Thymus (tissue), 11 donors: Measurements from ENCODE around the gene MYOM1. TPM values are rescaled to one million over a fixed set of nuclear protein-coding genes. Genes with fewer than 3 reads are reported as not detected.

ENCODE experiments used
- DNase-seq, 9 donors: peaks; one replicate each; pipeline ENCODE4 v3.0.0-alpha.2; 2013; ENCODE audit warnings: low spot score in 9 of 9, low read depth in 6 of 9, missing footprints in 1 of 9
- H3K27ac ChIP-seq, 2 donors: one replicate each; pipeline ENCODE4 v1.5.1; 2013; ENCODE audit warnings: control low read depth in 1 of 2, low read depth in 1 of 2, low read length in 1 of 2, mild to moderate bottlenecking in 1 of 2, moderate library complexity in 1 of 2
- H3K27me3 ChIP-seq, 2 donors: one replicate each; pipeline ENCODE4 v1.5.1; 2013; ENCODE audit warnings: low read length in 1 of 2; ENCODE audit not compliant: control insufficient read depth in 2 of 2, insufficient read depth in 1 of 2
- H3K36me3 ChIP-seq, 2 donors: one replicate each; pipeline ENCODE4 v1.5.1; 2013; ENCODE audit warnings: low read length in 1 of 2, mild to moderate bottlenecking in 1 of 2, moderate library complexity in 1 of 2; ENCODE audit not compliant: control insufficient read depth in 2 of 2, insufficient read depth in 2 of 2
- H3K4me1 ChIP-seq, 2 donors: one replicate each; pipeline ENCODE4 v1.5.1; 2013; ENCODE audit warnings: low read length in 2 of 2; ENCODE audit not compliant: control insufficient read depth in 2 of 2, insufficient read depth in 2 of 2
- H3K4me3 ChIP-seq, 2 donors: one replicate each; pipeline ENCODE4 v1.5.1; 2013; ENCODE audit warnings: low read length in 2 of 2, control low read depth in 1 of 2, mild to moderate bottlenecking in 1 of 2
- H3K9me3 ChIP-seq, 2 donors: one replicate each; pipeline ENCODE4 v1.5.1; 2013; ENCODE audit warnings: low read length in 1 of 2, mild to moderate bottlenecking in 1 of 2; ENCODE audit not compliant: control insufficient read depth in 2 of 2, insufficient read depth in 1 of 2
- WGBS: extraction: QIAGEN DNeasy Blood & Tissue Kit; methylation state at CpG from one replicate; pipeline ENCODE4 v1.1.7; 2013; 5-methylcytosine and 5-hydroxymethylcytosine counted together
- polyA plus RNA-seq: library from polyadenylated mRNA; stranded (reverse); fragments of 200-250 nt; gene quantifications from one replicate; pipeline ENCODE4 v1.2.3, GENCODE V29; 2013
- total RNA-seq: library from RNA; stranded (reverse); fragments of 120-200 nt; gene quantifications from one replicate; pipeline ENCODE4 v1.2.4, GENCODE V29; 2013
- donor health status: healthy.

The MYOM1 gene
- total and polyA plus RNA-seq, 2 donors = 1.1 to 3.3 TPM

DNA sequence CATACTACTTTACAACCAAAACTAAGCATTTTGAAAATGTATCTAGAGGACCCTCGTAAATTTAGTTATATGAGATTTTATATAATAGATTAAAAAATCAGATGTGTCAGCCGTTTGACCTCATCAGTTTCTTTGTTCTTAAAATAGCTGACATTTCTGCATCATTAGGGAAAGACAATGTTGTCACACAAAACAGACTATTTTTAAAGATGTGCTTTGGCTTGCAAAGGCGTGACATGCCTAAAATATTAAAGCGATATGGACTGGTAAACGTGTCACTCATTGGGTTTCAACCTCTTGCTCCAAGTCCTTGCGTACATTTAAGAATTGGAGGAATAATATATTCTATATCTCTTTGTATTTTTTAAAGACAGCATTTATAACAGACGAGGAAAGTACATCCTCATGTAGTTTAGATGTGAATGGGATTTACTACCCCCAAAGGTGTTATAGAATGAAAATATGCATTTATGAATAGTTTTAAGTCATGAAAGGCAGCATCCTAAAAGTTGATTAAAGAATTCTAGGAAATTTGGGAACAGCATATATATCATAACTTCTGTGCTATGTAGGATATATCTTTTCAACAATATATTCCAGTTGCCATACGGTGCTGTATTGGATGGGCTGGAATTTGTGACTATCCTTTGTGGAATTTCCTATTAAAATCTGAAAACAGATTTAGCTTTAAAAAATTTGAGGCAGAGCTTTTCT, 31.6 kb upstream of the MYOM1 start:
- H3K4me3 ChIP-seq = no peak overlapping the region
- DNase-seq = no peak
- H3K27ac ChIP-seq = no peak overlapping the region
- WGBS = 91% methylated on average over 8 of the region's 8 CpGs
- peaks cover 9 to 13% of the 10 kb centered on the region in 2 donors for H3K4me1 ChIP-seq
- no peaks in the 10 kb centered on the region for H3K27me3 ChIP-seq
- no peaks in the 10 kb centered on the region for H3K9me3 ChIP-seq
- H3K36me3 ChIP-seq = peaks cover 25 to 44% of the 10 kb centered on the region in 2 donors

- Histone ChIP-seq H3K4me1 (peaks cover 11 to 22% of the 10 kb centered on the region in 2 donors), H3K36me3 (peaks cover 22 to 35% of the 10 kb centered on the region in 2 donors), H3K27me3 (no peaks in the 10 kb centered on the region), H3K4me3 (no peak overlapping the region), H3K9me3 (no peaks in the 10 kb centered on the region), H3K27ac (peak overlapping the region in 1 of 2 donors; percentile 26)
- 73% methylated on average over 6 of the region's 6 CpGs for WGBS
- DNase-seq = no peak
These were observed 30.7 kb upstream of the MYOM1 start for GRCh38 chr18:3250237-3251107.

DNA sequence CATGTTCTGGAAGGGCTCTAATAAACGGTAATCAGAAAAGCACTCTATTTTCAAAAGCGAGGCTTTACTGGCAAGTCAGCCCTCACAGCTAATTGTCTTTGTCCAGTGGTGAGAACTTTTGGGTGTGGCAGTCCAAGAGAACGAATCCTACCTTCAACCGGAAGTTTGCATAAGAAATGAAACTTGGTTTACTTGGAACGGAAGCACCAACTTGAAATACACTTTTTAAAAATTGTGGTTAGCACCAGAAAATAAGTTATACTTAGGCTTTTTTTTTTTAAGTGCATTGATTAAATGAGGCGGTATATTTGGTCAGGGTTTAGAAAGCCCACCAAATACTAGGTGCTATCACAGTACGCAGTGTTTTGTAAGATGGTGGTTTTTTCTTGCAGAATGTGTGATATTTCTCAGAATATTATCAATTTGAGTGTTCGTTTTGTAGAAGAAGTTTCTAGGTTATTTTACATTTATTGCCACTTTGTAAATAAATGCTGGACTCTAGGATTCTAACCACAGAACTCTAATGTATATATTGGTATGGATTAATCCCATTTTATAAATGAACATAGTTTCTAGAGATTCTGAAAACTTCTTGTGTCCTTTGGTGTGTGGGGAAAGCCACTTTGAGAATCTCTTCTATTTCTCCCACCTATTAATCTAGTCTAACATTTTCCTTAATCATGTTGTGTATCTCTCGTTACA, 29.0 kb upstream of the MYOM1 start:
- H3K4me3 ChIP-seq = peak overlapping the region; percentile 85 to 88
- 7% methylated on average over 9 of the region's 9 CpGs for WGBS
- H3K36me3 ChIP-seq = peaks cover 11 to 18% of the 10 kb centered on the region in 2 donors
- H3K27me3 ChIP-seq = no peaks in the 10 kb centered on the region
- peaks cover 12 to 26% of the 10 kb centered on the region in 2 donors for H3K4me1 ChIP-seq
- no peaks in the 10 kb centered on the region for H3K9me3 ChIP-seq
- H3K27ac ChIP-seq = peak overlapping the region; percentile 81 to 92
- DNase-seq = peak in 7 of 9 donors; percentile 35 to 75 (median 44)

DNA sequence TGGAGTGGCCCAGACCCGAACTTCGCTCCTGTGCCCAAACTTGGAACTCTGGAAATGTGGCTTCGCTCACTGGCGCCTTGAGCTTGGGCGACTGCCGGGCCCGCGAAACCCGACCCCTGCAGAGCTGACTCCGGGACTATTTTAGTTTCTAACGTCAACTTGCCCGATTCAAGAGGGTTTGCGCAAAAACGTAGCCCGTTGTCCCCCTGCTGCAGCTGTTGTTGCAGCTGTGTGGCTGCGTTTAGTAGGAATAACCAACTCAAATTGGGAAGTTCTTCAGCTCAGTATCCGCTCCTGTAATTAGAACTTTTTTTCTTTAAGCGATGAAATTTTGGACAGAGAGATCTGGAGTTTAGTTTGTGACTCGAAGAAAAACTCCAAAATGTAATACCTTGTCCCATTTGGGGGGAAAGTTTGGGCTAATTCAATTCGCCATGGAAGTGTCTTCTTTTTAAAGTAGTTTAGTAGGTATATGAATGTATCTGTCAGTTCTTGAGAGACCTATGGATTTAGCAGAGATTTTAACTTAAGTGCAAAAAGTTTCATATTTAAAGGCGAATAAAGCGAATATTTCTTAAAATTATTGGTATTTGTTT, 28.4 kb upstream of the MYOM1 start:
- Histone ChIP-seq H3K27ac (peak overlapping the region; percentile 92 to 100), H3K27me3 (no peaks in the 10 kb centered on the region)
- peak in 6 of 9 donors; percentile 3 to 79 (median 48) for DNase-seq

DNA sequence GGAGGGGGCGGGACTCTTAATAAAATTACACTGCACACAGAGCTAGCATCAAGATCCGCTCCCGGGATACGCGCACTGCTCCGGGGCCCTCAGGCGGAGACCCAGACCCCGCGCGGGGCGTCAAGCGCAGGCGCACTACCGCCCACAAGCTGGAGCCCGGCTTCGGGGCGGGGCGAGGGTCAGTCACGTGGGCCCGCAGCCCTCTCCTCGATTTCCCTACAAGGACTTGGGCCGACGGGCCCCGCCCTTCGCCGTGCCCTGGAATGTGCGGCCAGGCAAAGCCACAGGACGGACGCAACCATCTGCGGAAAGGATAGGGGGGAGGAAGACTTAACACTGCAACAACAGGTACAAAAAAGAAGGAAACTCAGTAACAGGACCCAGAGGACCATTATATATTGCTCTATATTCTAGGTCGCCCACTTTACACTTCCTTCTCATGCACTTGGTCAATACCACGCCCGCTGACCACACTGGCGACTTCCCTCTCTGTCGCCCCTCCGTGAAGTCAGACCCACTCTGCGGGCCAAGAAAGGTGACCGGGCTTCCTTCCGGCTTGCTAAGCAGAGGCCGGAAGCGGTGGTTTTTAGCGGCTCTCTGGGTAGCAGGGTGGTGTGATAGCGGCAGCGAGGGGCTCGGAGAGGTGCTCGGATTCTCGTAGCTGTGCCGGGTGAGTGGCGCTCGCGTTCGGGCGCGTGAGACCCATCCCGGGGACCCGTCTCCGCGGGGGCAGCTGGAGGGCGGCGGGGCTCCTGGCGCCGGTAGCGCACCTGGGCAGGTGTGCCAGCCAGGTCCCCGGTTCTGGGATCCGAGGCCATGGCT, 27.7 kb upstream of the MYOM1 start, which contains the start of gene MYL12A:
MYL12A (plus strand) TSS at position 562 of the 822 bp plus-strand sequence. CDS start 5,447 bp downstream, outside the sequence.
- Histone ChIP-seq H3K27me3 (no peaks in the 10 kb centered on the region), H3K36me3 (peaks cover 5 to 6% of the 10 kb centered on the region in 2 donors), H3K4me1 (peaks cover 12 to 26% of the 10 kb centered on the region in 2 donors), H3K27ac (peak within 1 kb of the TSS; percentile 92 to 100), H3K9me3 (no peaks in the 10 kb centered on the region), H3K4me3 (peak within 1 kb of the TSS; percentile 85 to 88)
- under 1% methylated on average over 65 of the region's 65 CpGs for WGBS
- peak; percentile 92 to 98 (median 96) for DNase-seq

More for the DNA sequence above, 28.4 kb upstream of the MYOM1 start:
- under 1% methylated on average over 22 of the region's 22 CpGs for WGBS
- Histone ChIP-seq H3K4me1 (peaks cover 12 to 26% of the 10 kb centered on the region in 2 donors), H3K36me3 (peaks cover 8 to 12% of the 10 kb centered on the region in 2 donors), H3K4me3 (peak overlapping the region; percentile 85 to 88), H3K9me3 (no peaks in the 10 kb centered on the region)

GRCh38 chr18:3246635-3247239, 27.0 kb upstream of the MYOM1 start:
- DNase-seq = peak in 2 of 9 donors; percentile 20 to 40
- Histone ChIP-seq H3K9me3 (peaks cover 0 to under 1% of the 10 kb centered on the region in 2 donors), H3K4me1 (peaks cover 12 to 26% of the 10 kb centered on the region in 2 donors), H3K36me3 (peaks cover 5 to 6% of the 10 kb centered on the region in 2 donors), H3K27me3 (no peaks in the 10 kb centered on the region), H3K4me3 (peak overlapping the region; percentile 85 to 88), H3K27ac (peak overlapping the region; percentile 92 to 100)
- WGBS = 12% methylated on average over 23 of the region's 23 CpGs

GRCh38 chr18:3245853-3246634, 26.3 kb upstream of the MYOM1 start:
- 4% methylated on average over 29 of the region's 29 CpGs for WGBS
- Histone ChIP-seq H3K4me1 (peaks cover 12 to 26% of the 10 kb centered on the region in 2 donors), H3K4me3 (peak overlapping the region; percentile 85 to 88), H3K27ac (peak overlapping the region; percentile 92 to 100), H3K27me3 (no peaks in the 10 kb centered on the region), H3K36me3 (peaks cover 5 to 6% of the 10 kb centered on the region in 2 donors), H3K9me3 (peaks cover 0 to 7% of the 10 kb centered on the region in 2 donors)
- peak; percentile 67 to 92 (median 79) for DNase-seq
